Hepatocyte (in vitro differentiated cells): ENCODE measurements around the gene VPS72.
"Not testable (repeated sequence)": the region's sequence is repeated elsewhere in the genome, so short reads cannot be mapped to it uniquely, and the experiment has no call there.

Source experiments
- CTCF ChIP-seq: fragments of 200-600 bp; sonication (generic); IDR thresholded peaks from 2 replicates; pipeline ENCODE4 v1.5.1; 2016; ENCODE audit warnings: antibody characterized with exemption, mild to moderate bottlenecking; ENCODE audit not compliant: poor library complexity
- EZH2 ChIP-seq: fragments of 200-600 bp; sonication (generic); IDR thresholded peaks from 2 replicates; pipeline ENCODE4 v1.6.1; 2016; ENCODE audit warnings: antibody characterized with exemption, mild to moderate bottlenecking, borderline replicate concordance
- EZH2phosphoT487 ChIP-seq: fragments of 200-600 bp; sonication (generic); IDR thresholded peaks from one replicate; pipeline ENCODE4 v1.6.1; 2018; ENCODE audit warnings: antibody characterized with exemption, mild to moderate bottlenecking, low read depth, moderate library complexity; ENCODE audit not compliant: unreplicated experiment, severe bottlenecking

DNA sequence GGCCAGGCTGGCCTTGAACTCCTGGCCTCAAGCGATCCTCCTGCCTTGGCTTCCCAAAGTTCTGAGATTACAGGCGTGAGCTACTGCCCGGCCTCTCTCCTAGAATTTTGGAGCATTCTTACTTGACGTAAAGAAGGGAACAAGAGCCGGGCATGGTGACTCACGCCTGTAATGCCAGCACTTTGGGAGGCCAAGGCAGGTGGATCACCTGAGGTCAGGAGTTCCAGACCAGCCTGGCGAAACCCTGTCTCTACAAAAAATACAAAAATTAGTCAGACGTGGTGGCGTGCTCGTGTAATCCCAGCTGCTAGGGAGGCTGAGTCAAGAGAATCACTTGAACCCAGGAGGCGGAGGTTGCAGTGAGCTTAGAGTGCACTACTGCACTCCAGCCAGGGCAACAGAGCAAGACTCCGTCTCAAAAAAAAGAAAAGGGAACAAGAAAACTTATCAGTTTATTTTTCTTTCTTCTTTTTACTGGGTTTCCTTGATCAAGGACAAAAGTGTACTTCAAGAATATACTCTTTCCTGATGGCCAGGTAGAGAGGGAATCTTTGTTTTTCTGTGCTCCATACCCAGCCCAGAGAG is 15.5 kb upstream of the VPS72 start:
- not testable (repeated sequence) for TF ChIP-seq EZH2, CTCF, EZH2phosphoT487
